Loucy (cell line): ENCODE data around the gene KRTAP10-3.

Source experiments
- CTCF ChIP-seq: fragments of 200-600 bp; sonication (generic); conservative IDR thresholded peaks from 2 replicates; pipeline ENCODE4 v1.5.1; 2014; ENCODE audit warnings: mild to moderate bottlenecking, antibody characterized with exemption, low read length
- EZH2phosphoT487 ChIP-seq: fragments of 200-600 bp; IDR thresholded peaks from 2 replicates; pipeline ENCODE4 v1.6.1; 2018; ENCODE audit warnings: antibody characterized with exemption, mild to moderate bottlenecking, moderate library complexity, borderline replicate concordance

- no peak for TF ChIP-seq CTCF
- no peak for TF ChIP-seq EZH2phosphoT487
These were observed 10.2 kb downstream of the KRTAP10-3 start for GRCh38 chr21:44548381-44548780.
